Esophagus (tissue), 2 donors: Measurements from ENCODE around the gene WDR35. TPM values are rescaled to one million over a fixed set of nuclear protein-coding genes. Genes with fewer than 3 reads are reported as not detected.
"Not testable (repeated sequence)": the region's sequence is repeated elsewhere in the genome, so short reads cannot be mapped to it uniquely, and the experiment has no call there.

Experiments
- H3K27ac ChIP-seq, 2 donors: one replicate each; pipeline ENCODE4 v1.5.1; 2013; ENCODE audit warnings: low read depth in 2 of 2, mild to moderate bottlenecking in 2 of 2, inconsistent platforms in 1 of 2, low read length in 1 of 2, moderate library complexity in 1 of 2
- H3K27me3 ChIP-seq, 2 donors: one replicate each; pipeline ENCODE4 v1.6.1; 2013; ENCODE audit warnings: low read length in 2 of 2, control low read depth in 1 of 2, mild to moderate bottlenecking in 1 of 2; ENCODE audit not compliant: insufficient read depth in 2 of 2, control insufficient read depth in 1 of 2
- H3K36me3 ChIP-seq, 2 donors: one replicate each; pipeline ENCODE4 v1.6.1; 2013; ENCODE audit warnings: low read length in 1 of 2; ENCODE audit not compliant: control insufficient read depth in 2 of 2, insufficient read depth in 2 of 2
- H3K4me1 ChIP-seq, 2 donors: one replicate each; pipeline ENCODE4 v1.6.1; 2013; ENCODE audit warnings: low read length in 1 of 2; ENCODE audit not compliant: control insufficient read depth in 2 of 2, insufficient read depth in 2 of 2
- H3K4me3 ChIP-seq, 2 donors: one replicate each; pipeline ENCODE4 v1.5.1; 2013; ENCODE audit warnings: low read length in 2 of 2, mild to moderate bottlenecking in 2 of 2, low read depth in 1 of 2, moderate library complexity in 1 of 2
- H3K9me3 ChIP-seq, 2 donors: one replicate each; pipeline ENCODE4 v1.6.1; 2013; ENCODE audit warnings: mild to moderate bottlenecking in 2 of 2, low read depth in 1 of 2, low read length in 1 of 2, moderate library complexity in 1 of 2; ENCODE audit not compliant: control insufficient read depth in 2 of 2, insufficient read depth in 1 of 2
- WGBS, 2 donors: extraction: QIAGEN DNeasy Blood & Tissue Kit; methylation state at CpG; one replicate each; pipeline ENCODE4 v1.1.7; 2013; 5-methylcytosine and 5-hydroxymethylcytosine counted together
- polyA plus RNA-seq, 2 donors: library from polyadenylated mRNA; stranded (reverse); fragments of 200-250 nt; gene quantifications; one replicate each; pipeline ENCODE4 v1.2.3, GENCODE V29; 2013
- donor health status: healthy with polysubstance abuse.
- donor health status: Bipolar disorder and iron deficiency.

WDR35 gene
- polyA plus RNA-seq, 2 donors, result 0.83 to 1.3 TPM

DNA sequence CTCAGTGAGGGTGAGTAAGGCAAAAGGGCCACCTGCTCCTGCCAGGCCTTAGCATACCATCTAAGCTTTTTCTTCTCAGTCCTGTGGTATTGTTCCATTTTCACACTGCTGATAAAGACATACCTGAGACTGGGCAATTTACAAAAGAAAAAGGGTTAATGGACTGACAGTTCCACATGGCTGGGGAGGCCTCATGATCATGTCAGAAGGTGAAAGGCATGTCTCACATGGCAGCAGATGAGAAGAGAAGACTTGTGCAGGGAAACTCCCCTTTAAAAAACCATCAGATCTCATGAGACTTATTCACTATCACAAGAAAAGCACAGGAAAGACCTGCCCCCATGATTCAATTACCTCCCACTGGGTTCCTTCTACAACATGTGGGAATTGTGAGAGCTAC is 109.7 kb downstream of the WDR35 start:
- not testable (repeated sequence) for H3K9me3 ChIP-seq

DNA sequence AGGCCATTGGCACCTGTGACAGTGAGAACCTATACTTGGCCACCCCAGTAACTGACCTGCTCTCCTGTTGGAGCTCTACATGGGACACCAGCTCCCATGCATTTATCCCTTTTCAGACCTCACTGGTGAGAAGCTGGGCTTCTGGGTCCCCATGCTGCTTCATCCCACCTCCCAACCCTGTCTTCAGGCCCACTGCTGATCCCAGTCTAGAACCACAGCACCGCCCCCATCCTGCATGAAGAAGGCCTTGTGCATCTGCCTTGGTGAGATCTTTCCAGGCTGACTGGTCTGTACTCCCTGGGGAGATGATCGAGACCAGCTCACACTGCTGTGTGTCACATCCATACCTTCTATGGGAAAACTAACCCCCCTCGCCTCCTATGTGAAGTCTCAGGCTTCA is 110.8 kb downstream of the WDR35 start:
- no peaks in the 10 kb centered on the region for H3K27me3 ChIP-seq
- peaks cover 0 to 2% of the 10 kb centered on the region in 2 donors for H3K36me3 ChIP-seq
- no peaks in the 10 kb centered on the region for H3K9me3 ChIP-seq
- 78 to 81% methylated on average over 3 of the region's 3 CpGs for WGBS, 2 donors
- H3K4me1 ChIP-seq, result no peaks in the 10 kb centered on the region
- no peak overlapping the region for H3K4me3 ChIP-seq
- no peak overlapping the region for H3K27ac ChIP-seq

More for the DNA sequence above, 109.7 kb downstream of the WDR35 start:
- H3K27ac ChIP-seq, H3K4me1 ChIP-seq, H3K27me3 ChIP-seq, H3K4me3 ChIP-seq, H3K36me3 ChIP-seq: not testable (repeated sequence)

DNA sequence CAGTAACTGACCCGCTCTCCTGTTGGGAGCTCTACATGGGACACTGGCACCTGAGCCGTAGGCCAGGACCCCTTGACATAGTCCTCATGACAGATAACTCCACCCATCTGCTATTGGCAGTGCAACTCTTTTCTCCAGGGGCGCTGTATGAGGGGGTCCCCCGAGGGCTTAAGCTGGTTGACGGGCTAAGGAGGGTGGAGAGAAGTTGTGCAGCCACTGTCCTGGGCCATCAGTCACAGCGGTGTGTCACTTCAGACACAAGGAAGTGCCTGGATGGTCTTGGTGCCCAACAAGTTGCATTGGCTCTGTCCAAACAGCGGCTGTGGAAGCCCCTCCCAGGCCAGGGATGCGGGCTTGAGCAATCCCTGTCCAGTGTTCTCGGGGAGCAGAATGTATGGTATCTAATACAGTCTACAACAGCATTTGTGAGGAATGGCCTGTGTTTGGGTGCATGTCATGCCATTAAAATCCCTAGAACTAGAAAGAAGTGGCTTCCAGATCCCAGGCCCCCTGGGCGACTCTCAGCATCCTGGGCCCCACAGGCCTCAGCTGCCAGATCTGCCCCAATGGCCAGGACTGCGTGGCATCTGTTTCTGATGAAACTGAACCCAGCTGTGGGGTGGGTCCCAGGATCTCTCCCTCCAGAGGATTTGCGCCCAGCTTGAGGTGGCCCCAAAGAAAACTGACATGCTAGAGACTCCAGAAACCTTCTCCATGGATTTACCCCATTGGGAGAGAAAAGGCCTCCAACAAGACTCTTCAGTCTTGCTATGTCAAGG is 111.4 kb downstream of the WDR35 start:
- 94 to 98% methylated on average over 12 of the region's 12 CpGs for WGBS, 2 donors
- H3K9me3 ChIP-seq, result no peaks in the 10 kb centered on the region

DNA sequence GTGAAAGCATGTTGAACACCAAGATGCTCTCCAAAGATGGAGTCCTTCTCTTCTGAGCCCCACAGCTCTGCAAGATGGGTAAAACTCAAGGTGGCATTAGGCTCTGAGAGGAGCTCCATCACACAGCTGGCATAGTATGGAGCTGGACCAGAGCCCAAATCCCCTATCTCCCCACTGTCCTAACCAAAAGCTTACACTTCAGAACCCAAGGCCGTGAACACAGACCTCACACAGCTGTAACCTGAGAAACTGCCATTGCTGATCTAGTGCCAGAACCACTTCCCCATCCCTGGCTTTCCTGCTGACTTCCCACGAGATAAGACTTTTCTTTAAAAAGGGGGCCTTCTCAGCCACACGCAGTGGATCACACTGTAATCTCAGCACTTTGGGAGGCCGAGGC is 113.2 kb downstream of the WDR35 start:
- Histone ChIP-seq H3K36me3 (peaks cover 0 to 2% of the 10 kb centered on the region in 2 donors), H3K9me3 (no peaks in the 10 kb centered on the region), H3K27me3 (no peaks in the 10 kb centered on the region), H3K4me3 (no peak overlapping the region), H3K27ac (no peak overlapping the region), H3K4me1 (no peaks in the 10 kb centered on the region)
- 74 to 80% methylated on average over 4 of the region's 4 CpGs for WGBS, 2 donors

More for the DNA sequence above, 111.4 kb downstream of the WDR35 start:
- H3K36me3 ChIP-seq, result peaks cover 0 to 2% of the 10 kb centered on the region in 2 donors
- no peak overlapping the region for H3K27ac ChIP-seq
- no peaks in the 10 kb centered on the region for H3K27me3 ChIP-seq
- no peaks in the 10 kb centered on the region for H3K4me1 ChIP-seq
- H3K4me3 ChIP-seq, result no peak overlapping the region

DNA sequence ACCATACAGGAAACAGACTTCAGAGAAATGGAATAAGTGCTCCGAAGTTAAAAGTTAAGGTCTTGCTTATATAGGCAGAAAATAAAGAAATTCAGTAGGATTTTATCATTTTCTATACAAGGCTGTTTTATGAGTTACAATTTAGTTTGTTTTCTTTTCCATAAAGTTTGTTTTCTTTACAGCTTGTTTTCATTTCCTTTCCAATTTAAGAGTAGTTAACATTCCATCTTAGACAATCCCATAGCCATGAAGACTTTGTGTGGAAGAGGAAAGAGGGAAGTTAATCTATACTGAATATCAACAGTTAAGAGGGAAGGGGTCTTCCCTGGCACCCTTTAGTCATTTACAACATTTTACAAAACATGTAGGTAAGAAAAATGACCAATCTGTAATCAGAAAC is 114.6 kb downstream of the WDR35 start:
- WGBS, 2 donors, result 92 to 93% methylated on average over 1 of the region's 1 CpG
- H3K27me3 ChIP-seq, result no peaks in the 10 kb centered on the region

DNA sequence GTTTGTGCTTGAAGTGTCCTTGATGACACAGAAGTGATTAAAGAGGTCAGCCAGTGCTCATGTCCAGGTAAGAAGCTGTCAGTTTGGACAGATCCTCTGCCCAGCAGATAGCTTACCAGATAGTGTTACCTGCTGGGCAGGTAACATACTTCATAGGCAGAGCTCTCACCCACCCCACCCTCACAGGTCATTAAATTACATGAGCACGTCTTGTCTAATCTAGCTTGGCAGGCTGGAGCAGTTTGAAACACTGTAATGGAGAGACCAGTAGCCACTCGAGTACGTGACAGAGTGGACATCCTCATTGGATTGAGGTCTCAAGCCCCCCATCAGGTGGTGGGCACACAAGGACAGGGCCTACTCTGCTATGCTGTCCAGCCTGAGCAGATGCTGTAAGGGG is 115.2 kb downstream of the WDR35 start:
- no peaks in the 10 kb centered on the region for H3K27me3 ChIP-seq
- no peaks in the 10 kb centered on the region for H3K36me3 ChIP-seq
- H3K4me3 ChIP-seq, result no peak overlapping the region
- no peaks in the 10 kb centered on the region for H3K9me3 ChIP-seq
- peaks cover 0 to 2% of the 10 kb centered on the region in 2 donors for H3K4me1 ChIP-seq
- H3K27ac ChIP-seq, result no peak overlapping the region
- 90 to 93% methylated on average over 3 of the region's 3 CpGs for WGBS, 2 donors

More for the DNA sequence above, 114.6 kb downstream of the WDR35 start:
- Histone ChIP-seq H3K4me1 (peaks cover 0 to 2% of the 10 kb centered on the region in 2 donors), H3K27ac (no peak overlapping the region), H3K9me3 (no peaks in the 10 kb centered on the region), H3K36me3 (peaks cover 0 to 2% of the 10 kb centered on the region in 2 donors), H3K4me3 (no peak overlapping the region)

DNA sequence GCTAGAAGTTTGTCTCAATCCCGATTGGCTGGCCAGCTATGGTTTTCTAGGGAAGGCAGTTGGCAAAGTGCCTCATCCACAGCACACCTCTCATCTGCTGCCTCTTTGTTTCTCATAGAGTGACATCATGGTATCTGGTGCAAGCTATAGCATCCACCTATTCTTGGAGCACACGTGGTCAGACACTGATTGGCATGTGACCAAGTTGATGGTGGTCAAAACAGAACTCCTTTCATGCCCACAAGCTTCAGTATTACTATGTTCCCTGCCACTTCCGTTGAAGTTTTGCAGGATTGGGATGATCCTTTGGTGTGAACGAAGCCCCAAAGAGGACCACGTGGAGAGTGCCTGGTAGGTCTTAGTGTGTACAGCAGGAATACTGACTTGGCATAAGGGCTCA is 116.9 kb downstream of the WDR35 start:
- 87 to 88% methylated on average over 5 of the region's 5 CpGs for WGBS, 2 donors

DNA sequence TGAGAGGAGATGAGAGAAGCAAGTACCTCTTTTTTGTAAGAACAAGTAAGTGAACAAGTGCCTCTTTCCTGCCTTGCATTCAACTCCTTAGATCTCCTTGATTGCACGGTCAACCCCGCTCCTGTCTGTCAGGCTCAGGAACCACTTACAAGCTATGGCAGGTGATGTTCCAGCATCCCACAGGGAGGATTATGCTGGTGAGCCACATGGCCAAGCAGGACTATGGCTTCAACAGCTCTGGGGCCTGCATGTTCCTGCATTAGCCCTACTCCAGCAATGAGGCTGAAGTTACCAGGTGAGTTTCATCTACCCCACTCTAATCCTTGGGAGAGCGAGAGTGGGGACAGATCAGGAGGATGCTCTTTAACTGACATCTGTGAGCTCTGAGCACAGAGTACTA is 117.6 kb downstream of the WDR35 start:
- Histone ChIP-seq H3K36me3 (no peaks in the 10 kb centered on the region), H3K27me3 (no peaks in the 10 kb centered on the region), H3K27ac (no peak overlapping the region), H3K9me3 (no peaks in the 10 kb centered on the region), H3K4me1 (peaks cover 2 to 3% of the 10 kb centered on the region in 2 donors), H3K4me3 (no peak overlapping the region)
- 80 to 90% methylated on average over 3 of the region's 3 CpGs for WGBS, 2 donors

More for the DNA sequence above, 116.9 kb downstream of the WDR35 start:
- H3K4me3 ChIP-seq, result no peak overlapping the region
- H3K36me3 ChIP-seq, result no peaks in the 10 kb centered on the region
- no peaks in the 10 kb centered on the region for H3K27me3 ChIP-seq
- no peak overlapping the region for H3K27ac ChIP-seq
- peaks cover 2 to 3% of the 10 kb centered on the region in 2 donors for H3K4me1 ChIP-seq
- H3K9me3 ChIP-seq, result no peaks in the 10 kb centered on the region

DNA sequence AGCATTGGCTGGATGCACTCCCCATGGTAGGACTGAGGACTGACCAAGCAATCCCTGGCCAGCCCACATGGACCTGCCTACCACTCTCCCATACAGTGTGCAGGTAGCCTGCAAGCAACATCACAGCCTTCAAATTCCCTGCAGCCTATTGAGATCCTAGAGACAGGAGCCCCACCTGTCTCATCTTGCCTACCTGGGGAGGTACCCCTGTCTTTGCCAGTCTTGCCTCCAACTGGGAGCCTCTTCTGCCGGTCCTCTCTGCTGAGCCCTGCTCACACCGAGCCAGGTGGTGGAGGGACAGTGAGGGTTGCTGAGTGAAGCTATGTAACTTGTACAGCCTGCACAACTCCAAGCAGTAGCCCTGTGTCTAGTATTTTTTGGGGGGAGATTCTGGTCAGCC is 118.1 kb downstream of the WDR35 start:
- Histone ChIP-seq H3K9me3 (no peaks in the 10 kb centered on the region), H3K4me3 (no peak overlapping the region), H3K4me1 (peaks cover 2 to 3% of the 10 kb centered on the region in 2 donors), H3K27me3 (no peaks in the 10 kb centered on the region), H3K27ac (no peak overlapping the region), H3K36me3 (no peaks in the 10 kb centered on the region)
- 89 to 91% methylated on average over 2 of the region's 2 CpGs for WGBS, 2 donors

DNA sequence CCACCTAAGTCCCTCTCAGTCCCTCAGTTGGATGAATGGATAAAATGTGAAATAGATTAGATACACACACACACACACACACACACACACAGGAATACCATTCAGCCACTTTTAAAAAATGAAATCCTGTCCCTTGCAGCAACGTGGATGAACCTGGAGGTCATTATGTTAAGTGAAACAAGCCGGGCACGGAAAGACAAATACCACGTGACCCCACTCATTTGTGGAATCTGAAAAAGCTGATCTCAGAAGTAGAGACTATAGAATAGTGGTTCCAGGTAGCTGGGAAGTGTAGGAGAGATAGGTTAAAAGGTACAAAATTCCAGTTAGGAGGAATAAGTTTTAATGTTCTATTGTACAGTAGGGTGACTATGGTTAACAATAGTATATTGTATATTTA is 119.1 kb downstream of the WDR35 start:
- no peak overlapping the region for H3K27ac ChIP-seq
- no peaks in the 10 kb centered on the region for H3K9me3 ChIP-seq
- H3K36me3 ChIP-seq, result no peaks in the 10 kb centered on the region
- WGBS, 2 donors, result 79 to 80% methylated on average over 4 of the region's 4 CpGs
- H3K27me3 ChIP-seq, result no peaks in the 10 kb centered on the region
- H3K4me3 ChIP-seq, result no peak overlapping the region
- H3K4me1 ChIP-seq, result peaks cover 2 to 3% of the 10 kb centered on the region in 2 donors
